Transverse colon (tissue), 3 donors: ENCODE measurements around the gene TVP23A.

Source experiments
- EP300 ChIP-seq: sonication (generic); formaldehyde crosslinking; IDR thresholded peaks from one replicate; pipeline ENCODE4 v1.6.1; 2017; ENCODE audit warnings: antibody characterized with exemption, low read depth
- POLR2A ChIP-seq: fragments of 450-650 bp; IDR thresholded peaks from one replicate; pipeline ENCODE4 v1.6.1; 2016; ENCODE audit warnings: antibody characterized with exemption, mild to moderate bottlenecking, moderate library complexity
- TF ChIP-seq, protein P1 (sequence below), 5 experiments: fragments of 200-600 bp in 3 of 5; fragments of 450-650 bp in 2 of 5; sonication (generic) in 3 of 5; IDR thresholded peaks; 1 replicate in 2 of 5; 2 replicates in 3 of 5; pipeline ENCODE4 v1.5.1; 2016 to 2017; ENCODE audit warnings: antibody characterized with exemption in 5 of 5, inconsistent platforms in 3 of 5, mild to moderate bottlenecking in 2 of 5, moderate library complexity in 1 of 5

GRCh38 chr16:10740845-10741208, 77.8 kb downstream of the TVP23A start:
- TF ChIP-seq, protein P1, sequence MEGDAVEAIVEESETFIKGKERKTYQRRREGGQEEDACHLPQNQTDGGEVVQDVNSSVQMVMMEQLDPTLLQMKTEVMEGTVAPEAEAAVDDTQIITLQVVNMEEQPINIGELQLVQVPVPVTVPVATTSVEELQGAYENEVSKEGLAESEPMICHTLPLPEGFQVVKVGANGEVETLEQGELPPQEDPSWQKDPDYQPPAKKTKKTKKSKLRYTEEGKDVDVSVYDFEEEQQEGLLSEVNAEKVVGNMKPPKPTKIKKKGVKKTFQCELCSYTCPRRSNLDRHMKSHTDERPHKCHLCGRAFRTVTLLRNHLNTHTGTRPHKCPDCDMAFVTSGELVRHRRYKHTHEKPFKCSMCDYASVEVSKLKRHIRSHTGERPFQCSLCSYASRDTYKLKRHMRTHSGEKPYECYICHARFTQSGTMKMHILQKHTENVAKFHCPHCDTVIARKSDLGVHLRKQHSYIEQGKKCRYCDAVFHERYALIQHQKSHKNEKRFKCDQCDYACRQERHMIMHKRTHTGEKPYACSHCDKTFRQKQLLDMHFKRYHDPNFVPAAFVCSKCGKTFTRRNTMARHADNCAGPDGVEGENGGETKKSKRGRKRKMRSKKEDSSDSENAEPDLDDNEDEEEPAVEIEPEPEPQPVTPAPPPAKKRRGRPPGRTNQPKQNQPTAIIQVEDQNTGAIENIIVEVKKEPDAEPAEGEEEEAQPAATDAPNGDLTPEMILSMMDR (IDR thresholded peaks at IDR 0.05) = no peak
- TF ChIP-seq EP300 (no peak), POLR2A (no peak)
